Measurements from ENCODE around the gene ELP4. TPM values are rescaled to one million over a fixed set of nuclear protein-coding genes. Genes with fewer than 3 reads are reported as not detected.

ELP4 gene
- total and polyA plus RNA-seq, 2 donors (not counting 1 experiment from before 2014, with no cell fraction given), result 7.1 to 31.3 TPM

- no CpG with 5 or more reads among the region's 2 CpGs for WGBS (ENCODE audit: insufficient coverage)
- H3K4me3 Mint-ChIP-seq, result no peak overlapping the region
- no peaks in the 10 kb centered on the region for H3K27me3 Mint-ChIP-seq
- ChIA-PET POLR2A (no interaction called here), CTCF (no interaction called here)
- intact Hi-C loops (cut with micrococcal nuclease), result no loop called here
- Histone ChIP-seq H3K4me2 (replicated peaks; ENCODE audit: low read depth, low read length, poor library complexity, severe bottlenecking) (no peak overlapping the region), H3K9ac (ENCODE audit: low read length) (no peak overlapping the region), H3K4me1 (ENCODE audit: control insufficient read depth in 2 of 2, insufficient read depth in 2 of 2, low read length in 2 of 2) (no peaks in the 10 kb centered on the region), H3K27me3 (replicated peaks in 1 of 4; ENCODE audit: control extremely low read depth in 1 of 4, control insufficient read depth in 3 of 4, insufficient read depth in 4 of 4, low read length in 3 of 4) (no peaks in the 10 kb centered on the region), H3K79me2 (ENCODE audit: control insufficient read depth, insufficient read depth, low read length) (no peaks in the 10 kb centered on the region), H3K27ac (ENCODE audit: low read length in 2 of 2) (no peak overlapping the region), H4K20me1 (ENCODE audit: control insufficient read depth, insufficient read depth, low read length, poor library complexity, severe bottlenecking) (no peaks in the 10 kb centered on the region), H2AFZ (ENCODE audit: insufficient read depth, low read depth, low read length, poor library complexity, severe bottlenecking) (no peak overlapping the region), H3K36me3 (replicated peaks in 1 of 2; ENCODE audit: control extremely low read depth in 1 of 2, control insufficient read depth in 1 of 2, extremely low read depth in 1 of 2, insufficient read depth in 2 of 2, low read length in 1 of 2) (no peaks in the 10 kb centered on the region), H3K9me3 (ENCODE audit: control extremely low read depth in 1 of 3, control insufficient read depth in 2 of 3, insufficient read depth in 1 of 3, low read length in 2 of 3) (no peaks in the 10 kb centered on the region), H3K4me3 (ENCODE audit: control extremely low read depth in 1 of 5, extremely low read depth in 1 of 5, insufficient read depth in 1 of 5, low read depth in 2 of 5, low read length in 4 of 5) (no peak overlapping the region)
- no peak overlapping the region for H3K27ac Mint-ChIP-seq
- no peak for DNase-seq
- no peaks in the 10 kb centered on the region for H3K4me1 Mint-ChIP-seq
- ATAC-seq (ENCODE audit: low read depth), result no peak
- H3K9me3 Mint-ChIP-seq (ENCODE audit: insufficient read depth), result no peaks in the 10 kb centered on the region
- TF ChIP-seq CTCF (IDR thresholded peaks at IDR 0.05), result no peak
- TF ChIP-seq EZH2 (IDR thresholded peaks at IDR 0.05; ENCODE audit: borderline replicate concordance, insufficient read depth, low read depth, low read length, poor library complexity, severe bottlenecking), result no peak
These were observed 203.3 kb downstream of the ELP4 start for GRCh38 chr11:31712851-31713250.

GRCh38 chr11:31714840-31715239, 205.3 kb downstream of the ELP4 start:
- no peak for ATAC-seq (ENCODE audit: low read depth)
- no peak overlapping the region for H3K4me3 Mint-ChIP-seq
- H2AFZ ChIP-seq (ENCODE audit: insufficient read depth, low read depth, low read length, poor library complexity, severe bottlenecking), result no peak overlapping the region
- H3K9ac ChIP-seq (ENCODE audit: low read length), result no peak overlapping the region
- no peak overlapping the region for H3K4me3 ChIP-seq (ENCODE audit: control extremely low read depth in 1 of 5, extremely low read depth in 1 of 5, insufficient read depth in 1 of 5, low read depth in 2 of 5, low read length in 4 of 5)
- H3K27me3 Mint-ChIP-seq, result no peaks in the 10 kb centered on the region
- H3K9me3 ChIP-seq (ENCODE audit: control extremely low read depth in 1 of 3, control insufficient read depth in 2 of 3, insufficient read depth in 1 of 3, low read length in 2 of 3), result no peaks in the 10 kb centered on the region
- no peaks in the 10 kb centered on the region for H3K9me3 Mint-ChIP-seq (ENCODE audit: insufficient read depth)
- H3K4me2 ChIP-seq (replicated peaks; ENCODE audit: low read depth, low read length, poor library complexity, severe bottlenecking), result no peak overlapping the region
- H3K27me3 ChIP-seq (replicated peaks in 1 of 4; ENCODE audit: control extremely low read depth in 1 of 4, control insufficient read depth in 3 of 4, insufficient read depth in 4 of 4, low read length in 3 of 4), result no peaks in the 10 kb centered on the region
- no peaks in the 10 kb centered on the region for H3K4me1 ChIP-seq (ENCODE audit: control insufficient read depth in 2 of 2, insufficient read depth in 2 of 2, low read length in 2 of 2)
- intact Hi-C loops (cut with micrococcal nuclease), result no loop called here
- H3K4me1 Mint-ChIP-seq, result no peaks in the 10 kb centered on the region
- no peak overlapping the region for H3K27ac ChIP-seq (ENCODE audit: low read length in 2 of 2)
- no peaks in the 10 kb centered on the region for H3K36me3 ChIP-seq (replicated peaks in 1 of 2; ENCODE audit: control extremely low read depth in 1 of 2, control insufficient read depth in 1 of 2, extremely low read depth in 1 of 2, insufficient read depth in 2 of 2, low read length in 1 of 2)
- H3K27ac Mint-ChIP-seq, result no peak overlapping the region
- CTCF ChIA-PET, result no interaction called here
- no CpG with 5 or more reads among the region's 3 CpGs for WGBS (ENCODE audit: insufficient coverage)
- no peak for DNase-seq
- POLR2A ChIA-PET, result no interaction called here
- TF ChIP-seq EZH2 (IDR thresholded peaks at IDR 0.05; ENCODE audit: borderline replicate concordance, insufficient read depth, low read depth, low read length, poor library complexity, severe bottlenecking), result no peak
- no peak for TF ChIP-seq CTCF (IDR thresholded peaks at IDR 0.05)
- H3K79me2 ChIP-seq (ENCODE audit: control insufficient read depth, insufficient read depth, low read length), result no peaks in the 10 kb centered on the region
- no peaks in the 10 kb centered on the region for H4K20me1 ChIP-seq (ENCODE audit: control insufficient read depth, insufficient read depth, low read length, poor library complexity, severe bottlenecking)

All from B cell (primary cell).